ENCODE results near the gene ENOX1.

Gene ENOX1

DNA sequence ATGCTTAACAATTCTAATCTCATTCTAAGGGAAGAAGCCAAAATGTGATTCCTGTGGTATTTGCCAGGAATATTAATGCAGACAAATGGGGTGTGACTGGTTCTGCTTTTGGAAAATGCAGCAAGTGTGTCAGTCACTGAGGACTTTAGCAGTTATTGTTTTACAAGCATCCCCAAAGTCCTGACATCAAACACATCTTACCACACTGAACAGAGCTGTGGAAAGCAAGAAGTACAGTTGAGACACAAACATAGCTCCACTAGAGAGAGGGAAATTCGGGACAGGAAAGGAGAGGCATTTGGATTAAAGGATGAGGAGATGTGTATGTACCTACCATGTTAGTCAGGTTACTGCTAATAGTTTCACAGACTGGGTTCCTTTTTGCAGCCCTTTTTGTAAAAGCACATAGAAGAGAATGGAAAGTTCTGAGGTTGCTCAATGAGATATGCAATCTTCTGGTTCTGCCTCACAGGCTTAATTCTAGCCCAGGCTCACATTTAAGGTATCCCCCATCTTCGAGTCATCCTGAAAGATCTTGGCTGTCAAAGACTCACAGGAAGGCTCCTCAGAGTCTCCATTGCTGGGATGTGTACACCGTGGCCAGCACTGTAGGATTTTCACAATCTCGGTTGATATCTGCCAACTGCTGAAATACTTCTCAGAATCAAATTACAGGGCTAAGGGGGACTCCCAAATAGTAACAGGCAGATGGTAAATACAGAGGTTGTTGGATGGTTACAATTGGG is 446.8 kb downstream of the ENOX1 start:
- peaks cover 9% of the 10 kb centered on the region for H3K27me3 Mint-ChIP-seq (ENCODE audit: low read depth)
- no peak overlapping the region for H3K27ac Mint-ChIP-seq
- H3K4me3 Mint-ChIP-seq, result no peak overlapping the region
- no peaks in the 10 kb centered on the region for H3K36me3 Mint-ChIP-seq (ENCODE audit: low read depth)
- no peaks in the 10 kb centered on the region for H3K4me1 Mint-ChIP-seq (ENCODE audit: low read depth)
- H3K9me3 Mint-ChIP-seq, result no peaks in the 10 kb centered on the region

DNA sequence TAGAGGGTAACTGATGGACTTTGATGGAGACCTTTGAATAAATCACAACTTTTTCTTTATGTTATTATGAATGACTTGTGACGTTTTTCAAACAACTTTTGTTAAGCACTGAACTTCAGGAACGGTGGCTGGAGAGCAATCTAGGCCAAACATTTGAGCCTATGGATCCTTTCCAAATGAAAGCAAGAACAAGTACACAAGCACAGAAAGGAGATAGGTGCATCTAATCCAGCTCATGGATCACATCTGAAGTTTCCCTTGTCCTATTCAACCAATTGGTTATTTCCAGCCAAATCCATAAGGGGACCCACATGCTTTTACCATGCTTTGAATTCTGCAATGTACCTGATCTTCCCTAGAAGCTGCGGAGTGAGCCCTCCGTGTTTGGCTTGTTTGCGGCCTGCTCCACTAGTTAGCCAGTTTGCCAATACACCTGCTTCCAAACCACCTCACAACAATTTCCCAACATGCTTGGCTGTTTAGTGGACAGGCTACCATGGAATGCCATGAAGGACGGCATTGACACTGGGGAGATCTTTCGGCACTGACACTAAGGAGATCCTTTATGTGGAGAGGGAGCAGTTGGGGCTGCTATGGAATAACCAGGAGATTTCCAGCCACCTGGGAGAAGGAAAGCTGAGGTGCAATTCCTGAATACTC is 447.5 kb downstream of the ENOX1 start:
- H3K36me3 Mint-ChIP-seq (ENCODE audit: low read depth), result no peaks in the 10 kb centered on the region
- no peak overlapping the region for H3K27ac Mint-ChIP-seq
- no peaks in the 10 kb centered on the region for H3K4me1 Mint-ChIP-seq (ENCODE audit: low read depth)
- no peak overlapping the region for H3K4me3 Mint-ChIP-seq
- H3K9me3 Mint-ChIP-seq, result no peaks in the 10 kb centered on the region
- H3K27me3 Mint-ChIP-seq (ENCODE audit: low read depth), result peaks cover 9% of the 10 kb centered on the region

DNA sequence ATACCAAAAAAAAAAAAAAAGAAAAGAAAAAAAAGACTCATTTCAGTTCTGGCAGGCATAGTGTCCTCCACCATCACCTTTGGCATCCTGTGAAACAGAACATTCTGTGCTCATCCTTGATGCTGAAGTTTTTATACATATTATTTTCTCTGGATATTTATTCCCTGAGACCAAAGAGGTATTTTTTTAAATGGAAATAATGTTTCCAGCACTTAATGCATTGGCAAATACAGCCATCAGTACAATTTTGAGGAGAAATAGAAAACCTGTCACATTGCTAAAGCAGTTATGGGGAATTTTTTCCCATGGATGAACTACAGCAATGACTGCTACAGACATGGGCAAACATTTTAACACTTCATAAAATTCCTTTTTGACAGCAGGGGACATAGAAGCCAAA is 451.0 kb downstream of the ENOX1 start:
- Mint-ChIP-seq H3K4me3 (no peak overlapping the region), H3K9me3 (no peaks in the 10 kb centered on the region), H3K36me3 (ENCODE audit: low read depth) (no peaks in the 10 kb centered on the region), H3K27me3 (ENCODE audit: low read depth) (peaks cover 9% of the 10 kb centered on the region), H3K27ac (no peak overlapping the region), H3K4me1 (ENCODE audit: low read depth) (no peaks in the 10 kb centered on the region)

DNA sequence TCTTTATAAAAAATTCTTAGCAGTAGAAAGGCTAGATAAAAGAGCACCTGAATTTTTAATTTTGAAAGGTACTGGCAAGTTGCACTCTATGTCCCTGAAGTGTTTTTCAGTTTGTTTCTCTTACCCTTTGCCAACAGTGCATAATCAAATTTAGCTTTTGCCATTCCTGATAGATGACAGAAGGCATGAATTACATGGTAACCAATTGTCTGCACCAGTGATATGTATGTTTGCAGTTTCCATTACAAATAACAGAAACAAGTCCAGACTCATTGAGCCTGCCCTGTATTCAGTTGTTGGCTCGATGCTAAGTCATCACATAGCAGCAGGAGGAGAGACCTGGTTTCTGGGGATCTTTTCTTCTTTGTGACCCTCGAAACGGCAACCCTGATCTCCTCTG is 453.6 kb downstream of the ENOX1 start:
- no peaks in the 10 kb centered on the region for H3K4me1 Mint-ChIP-seq (ENCODE audit: low read depth)
- no peak overlapping the region for H3K4me3 Mint-ChIP-seq
- H3K36me3 Mint-ChIP-seq (ENCODE audit: low read depth), result no peaks in the 10 kb centered on the region
- H3K27ac Mint-ChIP-seq, result no peak overlapping the region
- peaks cover 9% of the 10 kb centered on the region for H3K27me3 Mint-ChIP-seq (ENCODE audit: low read depth)
- no peaks in the 10 kb centered on the region for H3K9me3 Mint-ChIP-seq

DNA sequence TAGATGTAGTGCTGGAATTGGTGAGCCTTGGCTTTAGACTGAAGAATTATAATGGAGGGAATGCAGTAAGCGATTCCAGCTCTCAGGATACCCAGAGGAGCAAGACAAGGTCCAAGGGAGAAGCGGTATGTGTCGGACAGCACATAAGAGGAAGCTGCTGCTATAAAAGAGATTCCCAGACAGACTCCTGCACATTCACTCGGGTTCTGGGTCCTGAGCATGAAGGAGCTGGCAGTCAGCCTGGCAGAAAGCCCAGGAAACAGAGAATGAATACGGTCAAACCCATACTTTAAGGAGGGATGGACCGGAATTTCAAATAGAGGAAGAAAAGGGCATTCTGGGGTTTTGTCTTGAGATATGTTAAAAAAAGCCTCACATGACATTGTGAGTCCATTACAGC is 455.1 kb downstream of the ENOX1 start:
- Mint-ChIP-seq H3K4me1 (ENCODE audit: low read depth) (no peaks in the 10 kb centered on the region), H3K36me3 (ENCODE audit: low read depth) (no peaks in the 10 kb centered on the region), H3K27ac (no peak overlapping the region), H3K27me3 (ENCODE audit: low read depth) (peaks cover 3% of the 10 kb centered on the region), H3K4me3 (no peak overlapping the region), H3K9me3 (no peaks in the 10 kb centered on the region)

DNA sequence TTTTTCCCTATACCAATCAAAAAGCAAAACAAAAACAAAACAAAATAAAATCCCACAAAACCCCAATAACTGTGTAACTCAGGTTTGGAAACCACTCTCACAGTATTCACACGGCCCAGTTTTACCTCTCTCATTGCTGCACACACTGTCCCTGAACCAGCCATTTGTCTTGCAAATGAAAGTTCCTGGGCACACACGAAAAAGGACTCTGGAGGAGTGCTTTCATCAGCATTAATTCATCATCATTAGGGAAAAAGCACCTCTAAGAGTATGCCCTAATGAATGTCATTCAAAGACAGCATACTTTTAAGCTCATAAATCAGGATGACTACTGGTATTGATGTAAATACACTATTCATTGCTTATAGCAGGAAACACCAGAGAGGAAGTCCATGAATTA is 457.1 kb downstream of the ENOX1 start:
- no peaks in the 10 kb centered on the region for H3K9me3 Mint-ChIP-seq
- no peaks in the 10 kb centered on the region for H3K4me1 Mint-ChIP-seq (ENCODE audit: low read depth)
- peaks cover 5% of the 10 kb centered on the region for H3K27me3 Mint-ChIP-seq (ENCODE audit: low read depth)
- no peak overlapping the region for H3K4me3 Mint-ChIP-seq
- no peak overlapping the region for H3K27ac Mint-ChIP-seq
- H3K36me3 Mint-ChIP-seq (ENCODE audit: low read depth), result no peaks in the 10 kb centered on the region

DNA sequence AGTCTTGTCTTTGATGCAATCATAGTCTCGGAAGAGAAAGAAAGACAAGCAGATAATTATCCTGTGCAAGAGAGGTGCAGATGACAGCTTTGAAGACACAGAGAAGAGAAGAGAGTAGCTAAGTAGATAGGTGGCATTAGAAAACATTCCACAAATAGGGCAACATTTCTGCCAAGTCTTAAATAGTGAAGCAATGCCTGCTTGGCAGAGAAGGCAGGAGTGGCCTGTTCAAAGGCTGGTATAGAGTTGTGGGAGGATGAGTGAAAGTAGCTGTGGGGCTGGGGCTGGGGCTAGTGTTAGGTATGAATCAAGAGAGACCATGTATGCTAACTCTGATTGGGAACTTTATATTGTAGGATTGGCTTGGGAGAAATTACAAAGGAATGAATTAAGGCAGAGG is 457.9 kb downstream of the ENOX1 start:
- H3K27ac Mint-ChIP-seq, result no peak overlapping the region
- peaks cover 5% of the 10 kb centered on the region for H3K27me3 Mint-ChIP-seq (ENCODE audit: low read depth)
- no peaks in the 10 kb centered on the region for H3K9me3 Mint-ChIP-seq
- no peaks in the 10 kb centered on the region for H3K4me1 Mint-ChIP-seq (ENCODE audit: low read depth)
- H3K36me3 Mint-ChIP-seq (ENCODE audit: low read depth), result no peaks in the 10 kb centered on the region
- H3K4me3 Mint-ChIP-seq, result no peak overlapping the region

DNA sequence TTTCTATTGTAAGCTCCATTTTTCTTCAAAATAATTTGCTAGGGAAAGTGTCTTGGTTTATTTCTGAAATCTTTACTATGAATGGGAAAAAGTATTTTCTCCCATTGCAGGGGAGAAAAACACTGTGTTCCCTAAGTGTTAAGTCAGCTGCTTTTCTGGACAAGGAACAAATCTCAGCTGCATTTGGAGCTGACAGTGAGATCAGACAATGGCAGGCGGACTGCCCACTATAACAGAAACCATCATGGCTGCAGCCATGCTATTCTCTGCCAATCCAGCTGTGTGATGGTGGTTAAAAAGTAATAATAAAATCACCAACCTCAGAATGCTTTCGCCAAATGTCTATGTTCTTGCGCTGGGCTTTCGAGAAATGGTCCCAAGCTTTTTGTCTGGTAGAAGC is 460.7 kb downstream of the ENOX1 start:
- Mint-ChIP-seq H3K27me3 (ENCODE audit: low read depth) (peaks cover 5% of the 10 kb centered on the region), H3K27ac (no peak overlapping the region), H3K4me3 (no peak overlapping the region), H3K4me1 (ENCODE audit: low read depth) (no peaks in the 10 kb centered on the region), H3K9me3 (no peaks in the 10 kb centered on the region), H3K36me3 (ENCODE audit: low read depth) (no peaks in the 10 kb centered on the region)

DNA sequence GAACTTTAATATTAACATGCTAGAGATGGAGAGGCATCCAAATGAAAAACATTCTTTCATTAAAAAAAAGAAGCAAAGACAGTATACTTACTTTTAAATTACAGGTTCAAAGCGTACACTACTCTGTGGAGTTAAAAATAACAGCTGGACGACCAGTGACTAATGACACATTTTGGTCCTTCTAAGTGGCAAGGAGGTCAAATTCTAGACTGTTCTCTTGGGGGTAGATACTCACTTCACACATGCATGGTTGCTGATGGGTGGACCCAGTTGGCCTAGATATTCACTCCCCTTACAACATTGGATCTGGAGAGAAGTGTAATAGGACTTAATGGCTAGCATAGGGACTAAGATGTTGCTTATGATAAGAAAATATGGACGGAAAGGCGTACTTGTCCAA is 461.1 kb downstream of the ENOX1 start:
- Mint-ChIP-seq H3K36me3 (ENCODE audit: low read depth) (no peaks in the 10 kb centered on the region), H3K9me3 (no peaks in the 10 kb centered on the region), H3K27me3 (ENCODE audit: low read depth) (peaks cover 8% of the 10 kb centered on the region), H3K4me3 (no peak overlapping the region), H3K4me1 (ENCODE audit: low read depth) (no peaks in the 10 kb centered on the region), H3K27ac (no peak overlapping the region)

DNA sequence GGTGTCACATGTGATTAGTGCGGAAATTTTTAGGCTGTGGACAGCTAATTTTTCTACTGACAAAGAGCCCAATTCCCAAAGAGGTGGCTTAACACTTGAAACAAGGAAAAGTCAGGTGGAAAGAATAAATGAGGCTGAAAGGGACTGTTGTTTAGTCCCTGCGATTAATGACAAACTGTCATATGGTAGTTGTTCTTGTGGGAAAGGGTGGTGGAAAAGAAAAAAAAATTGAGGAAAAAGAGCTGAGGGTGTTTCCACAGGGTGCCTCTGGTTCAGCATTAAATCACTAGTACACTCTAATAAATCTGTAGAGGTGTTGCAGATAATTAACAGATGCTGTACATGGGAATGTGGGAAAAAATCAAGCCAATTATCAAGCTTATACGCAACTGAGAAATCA is 462.6 kb downstream of the ENOX1 start:
- Mint-ChIP-seq H3K9me3 (no peaks in the 10 kb centered on the region), H3K27ac (no peak overlapping the region), H3K36me3 (ENCODE audit: low read depth) (no peaks in the 10 kb centered on the region), H3K4me1 (ENCODE audit: low read depth) (no peaks in the 10 kb centered on the region), H3K4me3 (no peak overlapping the region), H3K27me3 (ENCODE audit: low read depth) (peaks cover 8% of the 10 kb centered on the region)

DNA sequence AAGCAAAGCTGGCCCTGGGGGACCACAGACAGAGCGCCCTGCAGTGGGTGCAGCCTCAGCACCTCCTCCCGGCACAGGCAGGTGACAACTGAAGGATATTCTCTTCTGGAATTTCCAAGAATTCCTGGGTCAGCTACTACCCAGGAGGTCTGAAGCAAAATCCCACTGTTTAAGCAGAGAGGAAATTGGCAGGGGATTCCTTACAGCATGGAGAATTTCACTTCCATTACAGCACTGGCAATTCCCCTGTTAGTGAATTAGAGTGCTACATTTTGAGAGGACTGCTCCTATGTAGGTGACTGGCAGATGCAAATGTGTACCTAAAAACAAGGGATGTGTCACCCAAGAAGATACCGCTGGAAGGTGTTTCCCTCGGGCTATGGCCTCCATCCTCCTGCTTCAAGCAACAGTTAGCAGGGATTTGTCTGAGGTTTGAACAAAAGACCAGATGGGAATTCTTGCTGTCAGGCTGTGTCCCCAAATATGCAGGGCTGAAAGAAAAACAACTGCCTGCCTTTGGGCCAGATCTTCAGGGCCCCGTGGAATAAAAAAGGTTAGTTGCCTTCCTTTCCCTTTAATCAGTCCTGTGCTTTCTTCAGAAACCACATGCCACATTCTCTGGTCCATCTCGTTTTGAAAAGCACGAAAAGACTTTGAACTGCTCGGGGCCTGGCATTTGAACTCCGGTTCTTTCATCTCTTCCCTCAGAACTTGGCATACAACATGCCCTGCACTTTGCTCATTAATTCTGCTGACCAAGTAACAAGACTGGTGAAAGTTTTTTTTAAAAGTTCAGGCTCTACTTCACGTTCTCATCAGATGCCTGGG is 466.9 kb downstream of the ENOX1 start:
- peaks cover 2% of the 10 kb centered on the region for H3K27me3 Mint-ChIP-seq (ENCODE audit: low read depth)
- no peak overlapping the region for H3K4me3 Mint-ChIP-seq
- no peaks in the 10 kb centered on the region for H3K9me3 Mint-ChIP-seq
- H3K4me1 Mint-ChIP-seq (ENCODE audit: low read depth), result peaks cover 1% of the 10 kb centered on the region
- no peaks in the 10 kb centered on the region for H3K36me3 Mint-ChIP-seq (ENCODE audit: low read depth)
- H3K27ac Mint-ChIP-seq, result no peak overlapping the region

DNA sequence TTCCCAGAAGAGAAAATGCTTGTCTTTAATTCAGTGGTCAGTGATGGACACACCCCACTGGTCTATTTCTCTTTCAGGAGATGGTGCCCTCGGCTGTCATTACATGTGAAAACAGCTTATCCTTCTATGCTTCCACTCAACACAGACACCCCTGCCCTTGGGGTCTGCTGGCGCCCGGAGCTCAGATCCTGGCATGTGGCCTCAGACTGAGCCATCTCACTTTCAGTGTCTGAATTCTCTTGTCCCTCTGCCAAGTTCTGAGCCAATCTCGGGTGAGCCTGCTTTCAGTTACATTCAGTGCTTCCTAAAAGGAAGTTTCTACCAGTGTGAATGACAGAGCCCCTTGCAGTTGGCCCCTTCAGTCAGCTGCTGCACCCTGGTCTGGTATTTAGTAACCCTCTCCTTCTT is 469.8 kb downstream of the ENOX1 start:
- H3K4me3 Mint-ChIP-seq, result no peak overlapping the region
- H3K4me1 Mint-ChIP-seq (ENCODE audit: low read depth), result peaks cover 1% of the 10 kb centered on the region
- H3K36me3 Mint-ChIP-seq (ENCODE audit: low read depth), result no peaks in the 10 kb centered on the region
- H3K9me3 Mint-ChIP-seq, result no peaks in the 10 kb centered on the region
- peaks cover 12% of the 10 kb centered on the region for H3K27me3 Mint-ChIP-seq (ENCODE audit: low read depth)
- no peak overlapping the region for H3K27ac Mint-ChIP-seq

DNA sequence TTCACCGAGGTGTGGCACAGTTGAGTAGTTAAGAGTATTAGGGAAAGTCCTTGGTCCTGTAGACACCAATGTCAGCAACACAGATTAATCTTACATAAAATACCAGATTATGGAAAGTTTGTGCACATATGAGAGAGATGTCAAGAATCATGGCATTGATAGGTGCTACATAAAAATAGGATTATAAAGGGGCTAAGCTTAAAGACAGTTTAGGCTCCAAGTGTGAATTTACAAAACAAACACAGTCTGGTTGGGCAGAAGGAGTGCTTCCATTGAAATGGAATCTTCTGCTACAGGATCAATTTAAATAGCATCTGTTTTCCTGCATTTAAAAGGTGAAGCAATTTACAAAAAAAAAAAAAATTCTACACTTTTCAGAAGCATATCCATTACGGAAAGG is 470.5 kb downstream of the ENOX1 start:
- H3K27ac Mint-ChIP-seq, result no peak overlapping the region

DNA sequence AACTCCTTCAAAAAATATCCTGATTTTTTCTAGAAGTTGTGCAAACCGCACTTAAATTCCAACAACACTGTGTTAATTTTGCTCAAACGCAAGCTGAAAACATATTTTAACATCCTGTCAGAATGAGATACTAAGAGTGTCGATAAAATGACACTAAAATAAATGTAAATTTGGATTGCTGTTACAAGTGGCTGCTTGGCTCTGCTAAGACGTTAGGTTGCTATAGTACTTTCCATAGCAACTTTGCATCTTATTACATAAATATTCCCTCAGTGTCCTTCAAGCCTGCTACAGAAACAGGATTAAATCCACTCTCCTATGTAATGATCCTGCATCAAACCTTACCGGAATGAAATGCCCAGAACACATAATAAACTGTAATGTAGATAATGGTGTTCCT is 471.2 kb downstream of the ENOX1 start:
- Mint-ChIP-seq H3K4me3 (no peak overlapping the region), H3K36me3 (ENCODE audit: low read depth) (no peaks in the 10 kb centered on the region), H3K27ac (no peak overlapping the region), H3K4me1 (ENCODE audit: low read depth) (peaks cover 1% of the 10 kb centered on the region), H3K9me3 (no peaks in the 10 kb centered on the region), H3K27me3 (ENCODE audit: low read depth) (peaks cover 14% of the 10 kb centered on the region)

More for the DNA sequence above, 470.5 kb downstream of the ENOX1 start:
- Mint-ChIP-seq H3K4me3 (no peak overlapping the region), H3K36me3 (ENCODE audit: low read depth) (no peaks in the 10 kb centered on the region), H3K4me1 (ENCODE audit: low read depth) (peaks cover 1% of the 10 kb centered on the region), H3K9me3 (no peaks in the 10 kb centered on the region), H3K27me3 (ENCODE audit: low read depth) (peaks cover 14% of the 10 kb centered on the region)

DNA sequence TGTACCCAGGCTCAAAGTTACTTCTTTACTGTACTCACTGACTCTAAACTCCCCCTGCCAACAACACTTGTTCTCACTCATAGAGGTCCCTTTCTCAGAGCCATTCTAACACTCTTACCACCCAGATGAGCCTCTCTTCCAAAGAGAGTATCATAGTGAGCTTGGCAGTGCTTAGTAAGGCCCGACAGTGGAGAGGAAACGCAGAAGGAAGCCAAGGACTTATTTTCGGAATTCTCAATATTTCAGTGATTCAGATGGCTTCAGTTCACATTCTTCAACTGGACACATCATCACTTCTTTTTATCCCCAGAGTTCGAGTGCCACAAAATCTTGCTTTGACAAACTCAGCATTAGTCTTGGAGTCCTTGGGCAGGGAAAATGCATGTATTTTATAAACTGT is 477.5 kb downstream of the ENOX1 start:
- Mint-ChIP-seq H3K27ac (no peak overlapping the region), H3K9me3 (no peaks in the 10 kb centered on the region), H3K27me3 (ENCODE audit: low read depth) (peaks cover 30% of the 10 kb centered on the region), H3K36me3 (ENCODE audit: low read depth) (no peaks in the 10 kb centered on the region), H3K4me1 (ENCODE audit: low read depth) (no peaks in the 10 kb centered on the region), H3K4me3 (no peak overlapping the region)
